Stimulated activated CD4-positive, alpha-beta T cell treated with anti-CD3 and anti-CD28 coated beads, Interleukin-1b, Interleukin-23, amount 100 ng/mL, for 24 hours (primary cell): ENCODE measurements around the gene FBXW5.
A peak's percentile ranks its signal among the peaks of the same experiment; 100 is the strongest.

Experiments used
- DNase-seq, 4 experiments: peaks; one replicate each; pipeline ENCODE4 v3.0.0-alpha.2; 2020; ENCODE audit warnings: low read depth in 4 of 4, low spot score in 1 of 4

FBXW5 gene

GRCh38 chr9:136949817-136950655 is 5.5 kb upstream of the FBXW5 start:
- peak; percentile 81 to 97 (median 90) for DNase-seq

DNA sequence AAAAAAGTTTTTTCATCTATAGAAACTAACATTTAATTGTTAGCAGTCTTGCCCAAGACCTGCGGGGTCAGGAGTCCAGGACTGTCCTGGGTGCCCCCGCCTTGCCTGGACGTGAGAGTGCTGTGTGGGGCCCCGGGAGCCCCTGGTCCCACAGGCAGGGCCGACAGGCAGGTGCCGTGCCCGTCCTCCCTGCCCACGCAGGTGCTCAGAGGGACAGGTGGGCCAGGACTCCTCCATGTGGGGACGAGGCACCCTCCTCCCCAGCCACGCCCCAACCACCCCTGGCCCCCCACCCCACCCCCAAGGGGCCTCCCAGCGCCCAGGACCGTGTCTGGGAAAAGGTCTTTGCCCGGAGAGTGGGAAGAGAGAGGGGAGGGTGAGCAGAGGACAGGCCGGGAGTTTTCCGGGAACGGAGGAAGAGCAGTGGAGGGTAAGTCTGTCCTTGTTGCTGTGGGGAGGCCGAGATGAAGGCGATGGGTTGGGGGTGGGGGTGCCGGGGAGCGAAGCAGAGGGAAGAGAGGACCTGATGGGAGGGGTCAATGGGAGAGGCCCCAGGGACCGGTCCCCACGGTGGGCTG is 4.8 kb upstream of the FBXW5 start:
- no peak for DNase-seq

- no peak for DNase-seq
Measured at GRCh38 chr9:136947955-136948510, 3.5 kb upstream of the FBXW5 start.

DNA sequence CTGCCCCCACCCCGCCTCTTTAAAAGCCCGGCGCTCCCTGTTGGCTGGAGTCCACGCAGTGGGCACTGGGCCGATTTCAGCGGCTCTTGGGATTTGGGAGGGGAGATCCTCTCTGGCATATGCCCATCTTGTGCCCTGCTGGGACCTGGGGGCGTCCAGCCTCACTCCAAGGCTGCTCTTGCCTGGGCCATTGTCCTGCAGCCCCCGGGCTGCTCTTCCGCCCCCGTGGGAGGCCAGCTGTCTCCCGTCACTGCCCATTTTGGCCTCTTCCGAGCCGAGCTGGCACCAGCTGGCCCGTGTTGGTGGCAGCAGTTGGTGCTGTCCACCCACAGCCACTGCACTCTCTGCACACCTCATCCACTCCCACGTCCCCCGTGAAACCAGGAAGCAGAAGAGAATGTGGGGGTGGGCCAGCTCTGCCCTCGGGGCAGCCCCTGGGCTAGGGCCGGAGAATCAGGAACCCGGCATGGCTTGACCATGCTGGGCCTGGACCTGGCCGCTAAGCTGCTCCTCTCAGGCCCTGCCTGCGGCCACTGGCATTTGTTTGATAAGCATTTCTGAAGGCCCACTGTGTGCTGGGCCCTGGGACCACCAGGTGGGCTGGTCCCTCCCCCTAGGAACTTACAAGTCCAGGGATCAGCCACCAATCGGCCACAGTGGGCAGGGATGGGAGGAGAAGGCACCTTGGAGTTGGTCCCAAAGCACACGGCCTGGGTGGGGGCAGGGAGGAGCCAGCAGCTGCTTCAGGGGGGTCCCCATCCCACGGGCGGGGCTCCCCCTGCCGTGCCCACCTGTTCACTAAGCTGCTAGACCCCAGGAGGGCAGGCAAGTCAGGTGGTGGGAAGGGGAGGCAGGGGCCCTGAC is 2.7 kb upstream of the FBXW5 start:
- DNase-seq, result no peak

DNA sequence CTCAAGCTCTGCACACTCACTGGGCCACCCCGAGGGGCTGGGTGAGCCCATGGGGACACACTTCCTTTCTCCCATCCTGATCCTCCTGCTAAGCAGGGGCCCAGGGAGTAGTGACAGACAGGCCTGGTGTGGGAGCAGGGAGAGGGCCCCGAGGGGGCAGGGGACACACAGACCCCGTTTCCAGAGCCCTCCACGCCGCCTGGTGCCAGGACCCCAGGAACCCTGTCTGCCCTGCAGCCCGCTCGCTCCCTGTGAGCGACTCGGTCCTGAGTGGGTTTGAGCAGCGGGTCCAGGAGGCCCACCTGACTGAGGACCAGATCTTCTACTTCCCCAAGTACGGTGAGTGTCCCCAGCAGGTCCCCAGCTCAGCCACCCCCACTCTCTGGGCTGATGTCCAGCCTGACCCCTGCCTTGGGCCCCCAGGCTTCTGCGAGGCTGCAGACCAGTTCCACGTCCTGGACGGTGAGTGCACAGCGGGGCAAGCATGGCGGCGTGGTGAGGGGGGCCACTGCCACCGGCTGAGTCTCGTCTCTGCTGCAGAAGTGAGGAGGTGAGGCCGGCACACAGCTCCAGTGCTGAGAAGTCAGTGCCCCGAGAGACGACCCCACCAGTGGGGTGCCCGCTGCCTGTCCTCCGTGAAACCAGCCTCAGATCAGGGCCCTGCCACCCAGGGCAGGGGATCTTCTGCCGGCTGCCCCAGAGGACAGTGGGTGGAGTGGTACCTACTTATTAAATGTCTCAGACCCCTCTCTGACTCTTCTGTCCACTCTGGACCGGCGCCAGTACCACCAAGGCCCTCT is 1.9 kb upstream of the FBXW5 start:
- DNase-seq, result no peak

DNA sequence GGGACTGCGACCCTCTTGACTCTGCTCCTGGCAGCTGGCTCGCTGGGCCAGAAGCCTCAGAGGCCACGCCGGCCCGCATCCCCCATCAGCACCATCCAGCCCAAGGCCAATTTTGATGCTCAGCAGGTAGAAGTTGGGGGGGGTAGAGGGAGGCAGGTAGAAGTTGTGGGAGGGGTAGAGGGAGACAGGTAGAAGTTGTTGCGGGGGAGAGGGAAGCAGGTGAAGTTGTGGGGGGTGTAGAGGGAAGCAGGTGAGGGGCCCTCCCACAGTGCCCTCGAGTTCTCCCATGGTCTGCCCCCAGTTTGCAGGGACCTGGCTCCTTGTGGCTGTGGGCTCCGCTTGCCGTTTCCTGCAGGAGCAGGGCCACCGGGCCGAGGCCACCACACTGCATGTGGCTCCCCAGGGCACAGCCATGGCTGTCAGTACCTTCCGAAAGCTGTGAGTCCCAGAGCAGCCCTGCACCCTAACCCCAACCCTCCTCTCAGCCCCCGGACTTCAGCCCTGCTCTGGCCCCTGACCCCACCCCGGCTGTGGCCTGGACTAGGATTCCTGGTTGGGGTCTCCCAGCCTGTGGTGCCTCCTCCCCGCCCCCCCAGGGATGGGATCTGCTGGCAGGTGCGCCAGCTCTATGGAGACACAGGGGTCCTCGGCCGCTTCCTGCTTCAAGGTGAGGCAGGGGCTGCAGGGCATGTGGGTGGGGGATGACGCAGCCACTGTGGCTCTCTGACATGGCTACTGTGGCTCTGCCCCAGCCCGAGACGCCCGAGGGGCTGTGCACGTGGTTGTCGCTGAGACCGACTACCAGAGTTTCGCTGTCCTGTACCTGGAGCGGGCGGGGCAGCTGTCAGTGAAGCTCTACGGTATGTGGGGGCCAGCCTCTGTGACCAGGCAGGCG is 1.0 kb upstream of the FBXW5 start:
- no peak for DNase-seq

DNA sequence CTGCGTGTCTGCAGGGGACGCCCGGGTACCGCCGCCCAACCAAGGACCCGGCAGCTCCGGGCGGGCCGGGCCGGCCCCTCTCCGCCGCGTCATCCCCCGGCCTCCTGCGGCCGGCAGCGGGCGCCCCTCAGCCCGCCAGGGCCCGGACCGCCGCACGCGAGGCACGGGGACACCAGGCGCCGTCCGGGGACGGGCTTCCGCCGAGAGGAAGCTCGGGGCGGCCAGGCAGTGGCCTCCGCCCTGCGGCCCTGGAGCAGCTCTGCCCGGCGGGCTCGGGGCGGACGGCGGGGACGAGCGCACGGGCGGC is 373 bp downstream of the FBXW5 start:
- DNase-seq, result no peak

DNA sequence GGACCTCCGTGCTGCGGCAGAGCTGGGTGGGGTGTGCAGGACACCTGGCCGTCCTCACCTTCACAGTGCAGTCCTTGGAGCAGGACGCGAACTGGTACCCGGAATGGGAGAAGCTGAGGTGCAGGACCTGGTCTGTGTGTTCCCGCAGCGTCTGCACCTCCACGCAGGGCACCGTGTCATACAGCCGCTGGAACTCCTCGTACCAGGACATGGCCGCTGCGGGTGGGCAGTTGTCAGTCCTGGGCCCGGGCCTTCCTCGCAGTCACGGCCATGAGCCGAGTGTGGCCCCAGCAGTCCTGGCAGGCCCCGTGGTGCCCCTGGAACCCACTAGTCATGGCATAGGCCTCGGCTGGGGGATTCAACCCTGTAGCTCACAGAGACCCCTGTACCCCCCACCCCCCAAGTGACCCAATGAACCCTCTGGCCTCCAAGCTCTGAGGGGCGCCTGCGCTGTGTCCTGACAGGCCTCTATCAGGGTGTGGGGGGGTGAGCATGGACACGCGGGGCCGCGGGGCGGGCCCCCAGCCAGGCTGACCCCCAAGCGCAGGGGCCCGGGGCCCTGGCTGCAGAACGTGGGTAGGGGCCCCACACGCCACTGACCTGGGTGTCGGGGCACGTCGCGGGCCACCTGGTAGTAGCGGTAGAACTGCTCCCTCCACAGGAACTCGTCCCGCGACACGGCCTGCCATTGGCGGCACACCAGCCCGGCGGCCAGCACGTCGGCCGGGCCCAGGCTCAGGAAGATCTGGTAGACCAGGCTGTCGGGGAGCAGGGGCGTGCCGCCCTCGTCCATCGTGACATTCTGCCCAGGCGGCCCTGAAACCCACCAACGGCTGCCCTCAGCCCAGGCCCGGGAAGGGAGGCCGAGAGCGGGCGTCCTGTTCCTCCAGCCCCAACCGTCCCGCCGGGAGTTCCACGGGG is 987 bp downstream of the FBXW5 start:
- DNase-seq, result peak in 2 of 4 experiments; percentile 19 to 23

DNA sequence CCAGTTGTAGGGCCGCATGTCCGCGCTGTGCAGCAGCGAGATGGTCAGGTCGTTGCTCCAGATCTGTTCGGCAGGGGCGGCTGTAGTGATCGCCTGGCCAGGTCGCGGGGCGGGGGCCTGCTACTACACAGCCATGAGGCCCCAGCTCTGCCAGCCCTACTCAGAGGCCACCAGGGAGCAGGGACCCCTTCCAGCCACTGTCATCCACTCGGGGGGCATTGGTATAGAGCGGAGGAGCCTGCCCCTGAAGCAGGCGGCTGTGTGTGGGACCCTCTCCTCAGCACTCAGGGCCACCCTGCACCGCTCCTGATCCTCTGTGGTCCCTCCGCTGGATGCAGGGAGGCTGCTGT is 1.7 kb downstream of the FBXW5 start:
- DNase-seq, result no peak

DNA sequence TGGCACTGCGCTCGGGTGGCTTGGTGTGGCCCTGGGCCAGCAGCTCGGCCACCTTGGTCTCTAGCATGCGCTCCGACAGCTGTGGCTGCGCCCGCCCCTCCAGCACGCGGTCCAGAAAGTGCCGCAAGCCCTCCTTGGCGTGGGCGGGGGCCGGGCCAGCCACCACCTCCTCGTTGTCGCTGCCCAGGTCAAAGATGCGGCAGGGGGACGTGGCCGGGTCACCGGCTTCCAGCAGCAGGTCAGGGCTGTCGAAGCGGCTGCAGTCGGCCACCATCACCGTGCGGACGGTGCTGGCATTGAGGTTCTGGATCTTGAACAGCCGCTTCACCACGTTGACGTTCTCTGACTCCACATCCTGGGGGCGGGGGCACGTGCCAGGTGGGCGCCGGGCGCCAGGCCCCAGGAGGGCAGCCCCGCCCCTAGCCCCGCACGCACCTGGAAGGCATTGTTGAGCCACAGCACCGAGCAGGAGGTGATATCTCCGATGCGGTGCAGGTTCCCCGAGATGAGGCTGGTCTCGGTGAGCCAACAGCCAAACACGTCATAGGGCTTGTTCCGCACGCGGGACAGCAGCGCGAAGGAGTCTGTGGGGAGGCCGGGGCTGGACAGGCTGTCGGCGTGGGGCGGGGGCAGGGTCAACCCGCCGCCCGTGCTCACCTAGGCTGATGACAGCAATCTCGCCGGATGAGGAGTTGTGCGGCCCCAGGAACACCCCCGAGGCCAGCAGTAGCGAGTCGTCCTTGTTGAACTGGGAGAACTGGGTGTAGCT is 2.2 kb downstream of the FBXW5 start:
- DNase-seq, result no peak

DNA sequence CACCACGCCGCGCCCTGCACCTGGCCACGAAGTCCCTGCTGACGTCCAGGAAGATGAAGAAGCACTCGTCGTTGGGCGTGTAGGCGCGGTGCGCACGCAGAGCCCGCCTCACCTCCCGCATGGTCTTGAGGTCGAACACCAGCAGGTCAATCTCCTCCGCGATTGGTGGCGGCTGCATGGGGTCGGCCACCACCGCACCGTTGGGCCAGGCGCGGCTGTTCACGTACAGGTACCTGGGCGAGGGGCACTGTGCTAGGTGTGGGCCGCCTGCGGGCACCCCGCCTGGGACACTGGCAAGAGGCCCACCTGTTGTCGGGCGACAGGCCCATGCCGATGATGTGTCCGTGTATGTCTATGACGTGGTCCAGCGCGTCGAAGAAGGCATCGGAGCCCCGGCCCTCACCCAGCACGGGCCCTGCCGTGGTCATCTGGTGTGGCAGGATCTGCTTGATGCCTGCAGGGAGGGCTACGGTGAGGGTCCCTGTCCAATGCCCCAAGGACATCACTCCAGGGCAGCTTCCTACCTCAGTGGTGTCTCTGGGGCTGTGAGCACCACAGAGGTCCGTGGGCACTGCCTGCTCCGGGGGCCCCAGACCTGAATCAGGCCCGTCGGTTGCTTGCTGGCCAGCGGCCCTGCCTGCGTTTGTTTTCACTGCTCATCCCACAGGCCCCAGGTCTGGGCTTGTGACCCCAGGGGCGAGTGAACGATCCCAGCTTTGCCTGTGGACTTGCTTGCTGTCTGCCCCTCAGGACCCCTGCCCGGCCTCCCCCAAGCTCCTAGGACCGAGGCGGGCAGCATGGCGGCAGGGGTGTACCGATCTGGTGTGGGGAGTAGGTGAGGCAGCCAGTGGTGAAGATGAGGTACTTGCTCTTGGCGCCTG is 3.1 kb downstream of the FBXW5 start:
- no peak for DNase-seq

GRCh38 chr9:136940526-136941230 is 3.9 kb downstream of the FBXW5 start:
- no peak for DNase-seq

DNA sequence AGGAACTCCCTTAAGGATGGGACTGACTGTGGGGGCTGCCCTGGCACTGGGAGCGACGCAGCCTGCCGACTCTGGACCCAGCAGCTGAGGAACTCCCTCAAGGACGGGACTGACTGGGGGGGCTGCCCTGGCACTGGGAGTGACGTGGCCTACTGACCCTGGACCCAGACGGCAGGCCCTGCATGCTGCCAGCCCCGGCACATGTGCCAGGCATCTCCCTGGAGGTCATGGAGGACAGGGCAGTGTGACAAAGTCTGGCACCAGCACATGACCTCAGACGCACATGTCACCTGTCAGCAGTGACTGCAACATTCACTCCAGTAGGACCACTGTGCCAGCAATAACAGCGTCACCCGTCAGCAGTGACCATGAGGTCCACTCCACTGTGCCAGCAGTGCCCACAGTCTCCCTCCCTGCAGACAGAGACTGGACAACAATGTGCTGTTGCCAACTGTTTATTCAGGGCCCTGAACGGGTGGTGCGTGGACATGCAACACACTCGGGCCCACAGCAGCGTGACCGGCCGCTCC is 4.5 kb downstream of the FBXW5 start:
- no peak for DNase-seq

GRCh38 chr9:136939431-136939995 is 5.0 kb downstream of the FBXW5 start:
- no peak for DNase-seq

- DNase-seq, result no peak
Measured at GRCh38 chr9:136937186-136938001, 7.1 kb downstream of the FBXW5 start.
